ENCODE data around the gene CBX4. TPM values are rescaled to one million over a fixed set of nuclear protein-coding genes. Genes with fewer than 3 reads are reported as not detected.
A peak's percentile ranks its signal among the peaks of the same experiment; 100 is the strongest.

Gene CBX4
- total RNA-seq, 1 experiment from 2014 or later, result 3.3 TPM

GRCh38 chr17:79803997-79804855, 35.0 kb downstream of the CBX4 start (continued):
- TF ChIP-seq MAX (CRISPR knock-in tag; IDR thresholded peaks at IDR 0.05), result peak; percentile 65
- 0 out of 2 replicates have a peak, but pooled peaks have one; percentile 30 for TF ChIP-seq SP1 (CRISPR knock-in tag; conservative IDR thresholded peaks at IDR 0.05)
- peak; percentile 15; the same call in 1 of the 2 replicates for TF ChIP-seq FOXP4 (CRISPR knock-in tag; IDR thresholded peaks at IDR 0.05)
- TF ChIP-seq, protein P1, sequence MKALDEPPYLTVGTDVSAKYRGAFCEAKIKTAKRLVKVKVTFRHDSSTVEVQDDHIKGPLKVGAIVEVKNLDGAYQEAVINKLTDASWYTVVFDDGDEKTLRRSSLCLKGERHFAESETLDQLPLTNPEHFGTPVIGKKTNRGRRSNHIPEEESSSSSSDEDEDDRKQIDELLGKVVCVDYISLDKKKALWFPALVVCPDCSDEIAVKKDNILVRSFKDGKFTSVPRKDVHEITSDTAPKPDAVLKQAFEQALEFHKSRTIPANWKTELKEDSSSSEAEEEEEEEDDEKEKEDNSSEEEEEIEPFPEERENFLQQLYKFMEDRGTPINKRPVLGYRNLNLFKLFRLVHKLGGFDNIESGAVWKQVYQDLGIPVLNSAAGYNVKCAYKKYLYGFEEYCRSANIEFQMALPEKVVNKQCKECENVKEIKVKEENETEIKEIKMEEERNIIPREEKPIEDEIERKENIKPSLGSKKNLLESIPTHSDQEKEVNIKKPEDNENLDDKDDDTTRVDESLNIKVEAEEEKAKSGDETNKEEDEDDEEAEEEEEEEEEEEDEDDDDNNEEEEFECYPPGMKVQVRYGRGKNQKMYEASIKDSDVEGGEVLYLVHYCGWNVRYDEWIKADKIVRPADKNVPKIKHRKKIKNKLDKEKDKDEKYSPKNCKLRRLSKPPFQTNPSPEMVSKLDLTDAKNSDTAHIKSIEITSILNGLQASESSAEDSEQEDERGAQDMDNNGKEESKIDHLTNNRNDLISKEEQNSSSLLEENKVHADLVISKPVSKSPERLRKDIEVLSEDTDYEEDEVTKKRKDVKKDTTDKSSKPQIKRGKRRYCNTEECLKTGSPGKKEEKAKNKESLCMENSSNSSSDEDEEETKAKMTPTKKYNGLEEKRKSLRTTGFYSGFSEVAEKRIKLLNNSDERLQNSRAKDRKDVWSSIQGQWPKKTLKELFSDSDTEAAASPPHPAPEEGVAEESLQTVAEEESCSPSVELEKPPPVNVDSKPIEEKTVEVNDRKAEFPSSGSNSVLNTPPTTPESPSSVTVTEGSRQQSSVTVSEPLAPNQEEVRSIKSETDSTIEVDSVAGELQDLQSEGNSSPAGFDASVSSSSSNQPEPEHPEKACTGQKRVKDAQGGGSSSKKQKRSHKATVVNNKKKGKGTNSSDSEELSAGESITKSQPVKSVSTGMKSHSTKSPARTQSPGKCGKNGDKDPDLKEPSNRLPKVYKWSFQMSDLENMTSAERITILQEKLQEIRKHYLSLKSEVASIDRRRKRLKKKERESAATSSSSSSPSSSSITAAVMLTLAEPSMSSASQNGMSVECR (CRISPR knock-in tag; IDR thresholded peaks at IDR 0.05; ENCODE audit: borderline replicate concordance), result 0 out of 2 replicates have a peak, but pooled peaks have one; percentile 27
- TF ChIP-seq USF2 (CRISPR knock-in tag; IDR thresholded peaks at IDR 0.05), result no peak
- peak; percentile 61; the same call in 1 of the 2 replicates for TF ChIP-seq GABPB1 (CRISPR knock-in tag; IDR thresholded peaks at IDR 0.05)
- no peak for TF ChIP-seq ZNF416 (CRISPR knock-in tag; IDR thresholded peaks at IDR 0.05)
- TF ChIP-seq TP53 (CRISPR knock-in tag; IDR thresholded peaks at IDR 0.05), result 0 out of 2 replicates have a peak, but pooled peaks have one; percentile 30
- no peak for TF ChIP-seq TEAD4 (CRISPR knock-in tag; IDR thresholded peaks at IDR 0.05)
- TF ChIP-seq, protein P2, sequence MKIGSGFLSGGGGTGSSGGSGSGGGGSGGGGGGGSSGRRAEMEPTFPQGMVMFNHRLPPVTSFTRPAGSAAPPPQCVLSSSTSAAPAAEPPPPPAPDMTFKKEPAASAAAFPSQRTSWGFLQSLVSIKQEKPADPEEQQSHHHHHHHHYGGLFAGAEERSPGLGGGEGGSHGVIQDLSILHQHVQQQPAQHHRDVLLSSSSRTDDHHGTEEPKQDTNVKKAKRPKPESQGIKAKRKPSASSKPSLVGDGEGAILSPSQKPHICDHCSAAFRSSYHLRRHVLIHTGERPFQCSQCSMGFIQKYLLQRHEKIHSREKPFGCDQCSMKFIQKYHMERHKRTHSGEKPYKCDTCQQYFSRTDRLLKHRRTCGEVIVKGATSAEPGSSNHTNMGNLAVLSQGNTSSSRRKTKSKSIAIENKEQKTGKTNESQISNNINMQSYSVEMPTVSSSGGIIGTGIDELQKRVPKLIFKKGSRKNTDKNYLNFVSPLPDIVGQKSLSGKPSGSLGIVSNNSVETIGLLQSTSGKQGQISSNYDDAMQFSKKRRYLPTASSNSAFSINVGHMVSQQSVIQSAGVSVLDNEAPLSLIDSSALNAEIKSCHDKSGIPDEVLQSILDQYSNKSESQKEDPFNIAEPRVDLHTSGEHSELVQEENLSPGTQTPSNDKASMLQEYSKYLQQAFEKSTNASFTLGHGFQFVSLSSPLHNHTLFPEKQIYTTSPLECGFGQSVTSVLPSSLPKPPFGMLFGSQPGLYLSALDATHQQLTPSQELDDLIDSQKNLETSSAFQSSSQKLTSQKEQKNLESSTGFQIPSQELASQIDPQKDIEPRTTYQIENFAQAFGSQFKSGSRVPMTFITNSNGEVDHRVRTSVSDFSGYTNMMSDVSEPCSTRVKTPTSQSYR (CRISPR knock-in tag; IDR thresholded peaks at IDR 0.05), result no peak

DNA sequence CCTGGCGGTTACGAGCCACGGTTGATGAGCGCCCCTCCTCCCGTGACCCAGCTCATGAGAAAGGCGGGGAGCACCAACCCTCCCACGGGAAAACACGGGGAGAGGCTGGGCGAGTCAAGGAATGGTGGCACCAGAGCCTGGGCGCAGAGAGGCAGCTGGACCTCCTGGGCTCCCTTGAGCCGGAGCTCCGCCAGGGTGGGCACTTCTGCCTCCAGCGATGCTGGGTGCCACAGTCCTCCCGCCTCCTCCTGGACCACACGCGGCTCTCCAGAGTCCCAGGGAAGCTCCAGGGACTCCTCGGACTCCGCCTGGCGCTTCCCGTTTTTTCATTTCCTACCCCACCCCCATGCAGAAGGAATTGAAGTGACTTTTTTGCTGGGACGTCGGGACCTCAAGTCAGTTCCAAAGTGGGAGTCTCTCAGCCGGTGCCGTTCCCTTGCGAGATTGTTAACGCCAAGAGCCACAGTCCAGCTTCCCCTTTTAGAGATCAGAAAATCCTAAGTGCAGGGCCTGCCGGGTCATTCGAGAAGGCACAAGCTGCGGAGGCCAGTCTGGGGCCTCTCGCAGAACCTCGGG, 35.7 kb downstream of the CBX4 start:
- peaks cover 100% of the 10 kb centered on the region for H3K27me3 Mint-ChIP-seq (ENCODE audit: low read depth)
- TF ChIP-seq FOXP1 (CRISPR knock-in tag; IDR thresholded peaks at IDR 0.05; ENCODE audit: borderline replicate concordance), result no peak
- TF ChIP-seq, protein P3, sequence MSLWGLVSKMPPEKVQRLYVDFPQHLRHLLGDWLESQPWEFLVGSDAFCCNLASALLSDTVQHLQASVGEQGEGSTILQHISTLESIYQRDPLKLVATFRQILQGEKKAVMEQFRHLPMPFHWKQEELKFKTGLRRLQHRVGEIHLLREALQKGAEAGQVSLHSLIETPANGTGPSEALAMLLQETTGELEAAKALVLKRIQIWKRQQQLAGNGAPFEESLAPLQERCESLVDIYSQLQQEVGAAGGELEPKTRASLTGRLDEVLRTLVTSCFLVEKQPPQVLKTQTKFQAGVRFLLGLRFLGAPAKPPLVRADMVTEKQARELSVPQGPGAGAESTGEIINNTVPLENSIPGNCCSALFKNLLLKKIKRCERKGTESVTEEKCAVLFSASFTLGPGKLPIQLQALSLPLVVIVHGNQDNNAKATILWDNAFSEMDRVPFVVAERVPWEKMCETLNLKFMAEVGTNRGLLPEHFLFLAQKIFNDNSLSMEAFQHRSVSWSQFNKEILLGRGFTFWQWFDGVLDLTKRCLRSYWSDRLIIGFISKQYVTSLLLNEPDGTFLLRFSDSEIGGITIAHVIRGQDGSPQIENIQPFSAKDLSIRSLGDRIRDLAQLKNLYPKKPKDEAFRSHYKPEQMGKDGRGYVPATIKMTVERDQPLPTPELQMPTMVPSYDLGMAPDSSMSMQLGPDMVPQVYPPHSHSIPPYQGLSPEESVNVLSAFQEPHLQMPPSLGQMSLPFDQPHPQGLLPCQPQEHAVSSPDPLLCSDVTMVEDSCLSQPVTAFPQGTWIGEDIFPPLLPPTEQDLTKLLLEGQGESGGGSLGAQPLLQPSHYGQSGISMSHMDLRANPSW (CRISPR knock-in tag; conservative IDR thresholded peaks at IDR 0.05; ENCODE audit: low read depth), result no peak
- TF ChIP-seq ZNF423 (CRISPR knock-in tag; IDR thresholded peaks at IDR 0.05), result no peak
- no peak for TF ChIP-seq NFYB (CRISPR knock-in tag; conservative IDR thresholded peaks at IDR 0.05; ENCODE audit: low read depth)
- TF ChIP-seq ZNF317 (CRISPR knock-in tag; IDR thresholded peaks at IDR 0.05; ENCODE audit: borderline replicate concordance, low read depth), result no peak
- no peak for TF ChIP-seq NFATC4 (CRISPR knock-in tag; IDR thresholded peaks at IDR 0.05)
- no peak for TF ChIP-seq ZNF121 (CRISPR knock-in tag; IDR thresholded peaks at IDR 0.05)
- no peak for TF ChIP-seq OVOL2 (CRISPR knock-in tag; IDR thresholded peaks at IDR 0.05; ENCODE audit: borderline replicate concordance)
- TF ChIP-seq ZNF396 (CRISPR knock-in tag; IDR thresholded peaks at IDR 0.05; ENCODE audit: borderline replicate concordance), result no peak
- no peak for TF ChIP-seq FOXJ3 (CRISPR knock-in tag; IDR thresholded peaks at IDR 0.05; ENCODE audit: borderline replicate concordance)

More for the DNA sequence above, 35.7 kb downstream of the CBX4 start:
- no peak overlapping the region for H3K27ac Mint-ChIP-seq
- ChIA-PET CTCF (interaction anchor here (0.9 to 20.8 kb wide), 7 partner anchors 14 to 167 kb away, joined by 4 to 464 read pairs (median 15); partner anchors contain the start of gene CBX4), POLR2A (interaction anchor here (0.9 to 2.9 kb wide), 3 partner anchors 14 to 36 kb away, joined by 3 to 11 read pairs (median 3); partner anchors contain the start of gene CBX4)
- peak overlapping the region; percentile 48 for H3K4me3 Mint-ChIP-seq
- no peak for DNase-seq (ENCODE audit: low spot score)
- H3K36me3 Mint-ChIP-seq, result no peaks in the 10 kb centered on the region
- ATAC-seq, result no peak
- H3K4me1 Mint-ChIP-seq, result peaks cover 60% of the 10 kb centered on the region
- H3K9me3 Mint-ChIP-seq, result no peaks in the 10 kb centered on the region

Data from WTC11 (cell line).